ENCODE data around the gene TNFSF9.

GRCh38 chr19:6531956-6532243 lies 1.1 kb downstream of the TNFSF9 start:
- no peak for TF ChIP-seq POLR2AphosphoS5 (IDR thresholded peaks at IDR 0.05)
- no peak for TF ChIP-seq EP300 (IDR thresholded peaks at IDR 0.05)

Measured in esophagus muscularis mucosa (tissue), 3 donors.